HCT116 (cell line): ENCODE data around the gene AWAT1. TPM values are rescaled to one million over a fixed set of nuclear protein-coding genes. Genes with fewer than 3 reads are reported as not detected.
A peak's percentile ranks its signal among the peaks of the same experiment; 100 is the strongest.

Experiments used
- ATAC-seq: fragments of 200-7000 bp; cut with Tn5 transposase; 2 replicates; pipeline ENCODE4 v1.9.1; 2020; ENCODE audit warnings: mild to moderate bottlenecking, moderate library complexity
- BruUV-seq: library from RNA; stranded (reverse); fragments of 400-500 nt; replicated peaks from 2 replicates; lab custom pipeline; 2021; lab: Mats Ljungman, UMichigan
- CTCF ChIA-PET: fragments of 300-600 bp; sonication (Branson Sonifier 250); formaldehyde crosslinking; loops from one replicate; lab custom pipeline; 2021; ENCODE audit warnings: antibody characterized with exemption; lab: Charles Lee
- POLR2A ChIA-PET: fragments of 300-600, 350-600 bp; sonication (Branson Sonifier 250); formaldehyde crosslinking; loops from one replicate; lab custom pipeline; 2021; ENCODE audit warnings: antibody characterized with exemption; lab: Charles Lee
- RAD21 ChIA-PET, 2 experiments: fragments of 300-600 bp; sonication (Branson Sonifier 250); formaldehyde crosslinking; loops; one replicate each; lab custom pipeline; 2023; ENCODE audit warnings: low total read pairs in 2 of 2; ENCODE audit not compliant: uncharacterized antibody in 2 of 2, unreplicated experiment in 2 of 2, low non-redundant PET in 1 of 2; lab: Charles Lee
- DNase-seq: peaks from one replicate; pipeline ENCODE4 v3.0.0-alpha.2; 2010; ENCODE audit warnings: low read depth, low spot score
- H2AFZ ChIP-seq: fragments of 200-600 bp; shearing (Covaris generic), sonication (generic); 2 replicates; pipeline ENCODE4 v1.6.1; 2017; ENCODE audit warnings: low read depth, mixed run types, mixed read lengths, antibody characterized with exemption, low read length; ENCODE audit not compliant: poor library complexity, severe bottlenecking
- H3K27ac ChIP-seq: 2 replicates; pipeline ENCODE4 v1.5.1; 2012; ENCODE audit warnings: low read depth, low read length
- H3K27me3 ChIP-seq: fragments of 200-600 bp; sonication (generic); 2 replicates; pipeline ENCODE4 v1.6.1; 2016; ENCODE audit warnings: mixed run types, low read length, mixed read lengths; ENCODE audit not compliant: insufficient read depth
- H3K36me3 ChIP-seq, 2 experiments: fragments of 200-500 bp in 1 of 2; fragments of 200-600 bp in 1 of 2; sonication (Bioruptor generic) in 1 of 2; sonication (generic) in 1 of 2; 2 replicates each; pipeline versions ENCODE4 v1.5.1 to v1.6.1; 2014 to 2016; ENCODE audit warnings: low read length in 2 of 2, inconsistent platforms in 1 of 2, mixed read lengths in 1 of 2, mixed run types in 1 of 2; ENCODE audit not compliant: insufficient read depth in 2 of 2, control insufficient read depth in 1 of 2
- H3K4me1 ChIP-seq, 2 experiments: fragments of 200-600 bp in 1 of 2; sonication (generic) in 1 of 2; 2 replicates each; pipeline versions ENCODE4 v1.5.1 to v1.6.1; 2012 to 2017; ENCODE audit warnings: low read length in 2 of 2, inconsistent platforms in 1 of 2, mild to moderate bottlenecking in 1 of 2, mixed read lengths in 1 of 2, mixed run types in 1 of 2, moderate library complexity in 1 of 2; ENCODE audit not compliant: insufficient read depth in 2 of 2, control insufficient read depth in 1 of 2
- H3K4me2 ChIP-seq: fragments of 200-600 bp; sonication (generic); 2 replicates; pipeline ENCODE4 v1.6.1; 2017; ENCODE audit warnings: mixed run types, low read length, mixed read lengths
- H3K4me3 ChIP-seq, 2 experiments: fragments of 200-600 bp in 1 of 2; sonication (generic) in 1 of 2; replicated peaks in 1 of 2; 2 replicates each; pipeline ENCODE4 v1.5.1; 2011 to 2016; ENCODE audit warnings: low read length in 2 of 2, control low read depth in 1 of 2, low read depth in 1 of 2, mild to moderate bottlenecking in 1 of 2, mixed read lengths in 1 of 2, mixed run types in 1 of 2
- H3K79me2 ChIP-seq: fragments of 200-600 bp; sonication (generic); 2 replicates; pipeline ENCODE4 v1.6.1; 2017; ENCODE audit warnings: mild to moderate bottlenecking, mixed run types, low read length, moderate library complexity, mixed read lengths; ENCODE audit not compliant: insufficient read depth
- H3K9ac ChIP-seq: fragments of 200-600 bp; sonication (generic); 2 replicates; pipeline ENCODE4 v1.6.1; 2016; ENCODE audit warnings: low read length, mixed read lengths
- H3K9me2 ChIP-seq: fragments of 200-600 bp; sonication (generic), shearing (Covaris generic); 2 replicates; pipeline ENCODE4 v1.6.1; 2017; ENCODE audit warnings: mixed run types, mild to moderate bottlenecking, moderate library complexity; ENCODE audit not compliant: insufficient read depth
- H3K9me3 ChIP-seq, 2 experiments: fragments of 200-500 bp in 1 of 2; fragments of 200-600 bp in 1 of 2; sonication (Bioruptor generic) in 1 of 2; sonication (generic) in 1 of 2; 2 replicates each; pipeline ENCODE4 v1.6.1; 2014 to 2017; ENCODE audit warnings: low read length in 2 of 2, mixed read lengths in 2 of 2, inconsistent platforms in 1 of 2, low read depth in 1 of 2, mild to moderate bottlenecking in 1 of 2, mixed run types in 1 of 2, moderate library complexity in 1 of 2; ENCODE audit not compliant: control insufficient read depth in 1 of 2, insufficient read depth in 1 of 2
- H4K20me1 ChIP-seq: fragments of 200-600 bp; sonication (generic), shearing (Covaris generic); 2 replicates; pipeline ENCODE4 v1.6.1; 2017; ENCODE audit warnings: mixed run types, mild to moderate bottlenecking, moderate library complexity; ENCODE audit not compliant: insufficient read depth
- CBX3 ChIP-seq: IDR thresholded peaks from 2 replicates; pipeline ENCODE4 v1.6.1; 2012; ENCODE audit warnings: low read depth
- CTCF ChIP-seq, 3 experiments: fragments of 200-600 bp in 1 of 3; sonication (generic) in 1 of 3; IDR thresholded peaks in 2 of 3; conservative IDR thresholded peaks in 1 of 3; 2 replicates each; pipeline ENCODE4 v1.5.1; 2012 to 2017; ENCODE audit warnings: low read depth in 2 of 3, low read length in 2 of 3, antibody characterized with exemption in 1 of 3, borderline replicate concordance in 1 of 3, control low read depth in 1 of 3, mild to moderate bottlenecking in 1 of 3, mixed read lengths in 1 of 3, mixed run types in 1 of 3, moderate library complexity in 1 of 3; ENCODE audit not compliant: insufficient read depth in 1 of 3
- EZH2phosphoT487 ChIP-seq: fragments of 200-600 bp; IDR thresholded peaks from 2 replicates; pipeline ENCODE4 v1.6.1; 2018; ENCODE audit warnings: antibody characterized with exemption, borderline replicate concordance
- JUND ChIP-seq: IDR thresholded peaks from 2 replicates; pipeline ENCODE4 v1.6.1; 2012
- MAX ChIP-seq: IDR thresholded peaks from 2 replicates; pipeline ENCODE4 v1.6.1; 2012
- POLR2AphosphoS5 ChIP-seq: IDR thresholded peaks from 2 replicates; pipeline ENCODE4 v1.6.1; 2011; ENCODE audit warnings: mild to moderate bottlenecking, low read depth, low read length, moderate library complexity
- RAD21 ChIP-seq: IDR thresholded peaks from 2 replicates; pipeline ENCODE4 v1.6.1; 2012; ENCODE audit warnings: low read depth, mild to moderate bottlenecking
- REST ChIP-seq: IDR thresholded peaks from 2 replicates; pipeline ENCODE4 v1.6.1; 2012; ENCODE audit warnings: low read depth
- SIN3A ChIP-seq: IDR thresholded peaks from 2 replicates; pipeline ENCODE4 v1.6.1; 2012; ENCODE audit warnings: low read depth
- SP1 ChIP-seq: IDR thresholded peaks from 2 replicates; pipeline ENCODE4 v1.6.1; 2012; ENCODE audit warnings: low read depth
- SRF ChIP-seq: IDR thresholded peaks from 2 replicates; pipeline ENCODE4 v1.6.1; 2012; ENCODE audit warnings: low read depth
- ZFX ChIP-seq: fragments of 450-650 bp; IDR thresholded peaks from 2 replicates; pipeline ENCODE4 v1.6.1; 2017
- ZNF274 ChIP-seq: fragments of 200-500 bp; sonication (Bioruptor generic); IDR thresholded peaks from 2 replicates; pipeline ENCODE4 v1.6.1; 2014; ENCODE audit warnings: mild to moderate bottlenecking, low read depth, low read length, inconsistent platforms
- intact Hi-C: fragments of 100-400 bp; cut with micrococcal nuclease; formaldehyde crosslinking; loops from 2 replicates; pipeline ENCODE4 v1.10.0; 2022
- total RNA-seq: library from RNA; stranded (reverse); gene quantifications from one replicate; pipeline ENCODE4 v1.2.1, GENCODE V29; 2021; ENCODE audit not compliant: unreplicated experiment

AWAT1 gene
- total RNA-seq, 1 experiment from 2014 or later, result not detected

GRCh38 chrX:70281951-70282350 is 47.5 kb downstream of the AWAT1 start, which contains the start of gene RAB41:
TSS of gene RAB41 (plus strand) at chrX:70282172. CDS start at chrX:70282218, 46 bp downstream.
- ChIA-PET RAD21 (no interaction called here), POLR2A (no interaction called here), CTCF (no interaction called here)
- ATAC-seq, result no peak
- no peaks in the 10 kb centered on the region for H3K9me3 ChIP-seq
- no TSS peak for BruUV-seq
- no peak within 1 kb of the TSS for H2AFZ ChIP-seq
- H3K4me3 ChIP-seq, result no peak within 1 kb of the TSS
- H3K9me2 ChIP-seq, result no peaks in the 10 kb centered on the region
- no peak within 1 kb of the TSS for H3K4me2 ChIP-seq
- H3K27me3 ChIP-seq, result no peaks in the 10 kb centered on the region
- H3K36me3 ChIP-seq, result peaks cover 0 to 3% of the 10 kb centered on the region in 2 experiments; a peak in 1 of 4 replicates
- H3K79me2 ChIP-seq, result no peaks in the 10 kb centered on the region
- no peak within 1 kb of the TSS for H3K27ac ChIP-seq
- no peaks in the 10 kb centered on the region for H3K4me1 ChIP-seq
- intact Hi-C loops, result no loop called here
- no peak within 1 kb of the TSS for H3K9ac ChIP-seq
- H4K20me1 ChIP-seq, result no peaks in the 10 kb centered on the region
- DNase-seq, result no peak
- no peak for TF ChIP-seq CBX3
- TF ChIP-seq SIN3A, result no peak
- no peak for TF ChIP-seq MAX
- no peak for TF ChIP-seq JUND

GRCh38 chrX:70289168-70289792 is 54.8 kb downstream of the AWAT1 start:
- peaks cover 9 to 12% of the 10 kb centered on the region in 2 experiments for H3K36me3 ChIP-seq
- no peak for TF ChIP-seq RAD21
- TF ChIP-seq SP1, result no peak
- no peak for TF ChIP-seq EZH2phosphoT487
- TF ChIP-seq CTCF (IDR thresholded peaks at IDR 0.05 in 2 of 3, conservative IDR thresholded peaks at IDR 0.05 in 1 of 3; ENCODE audit: borderline replicate concordance in 1 of 3, insufficient read depth in 1 of 3, low read depth in 2 of 3, low read length in 2 of 3), result no peak
- no peak for TF ChIP-seq REST
- TF ChIP-seq ZNF274, result no peak
- TF ChIP-seq SRF, result no peak
- no peak for TF ChIP-seq MAX
- TF ChIP-seq ZFX, result no peak
- no peak for TF ChIP-seq POLR2AphosphoS5

More at GRCh38 chrX:70289168-70289792, 54.8 kb downstream of the AWAT1 start:
- no peaks in the 10 kb centered on the region for H3K27me3 ChIP-seq
- BruUV-seq, result TSS peak; percentile 83
- H3K9me2 ChIP-seq, result no peaks in the 10 kb centered on the region
- peak overlapping the region; percentile 71 for H3K27ac ChIP-seq
- intact Hi-C loops, result no loop called here
- peak overlapping the region; percentile 84 for H3K9ac ChIP-seq
- ChIA-PET RAD21 (interaction anchor here in 1 of 2 experiments (0.6 to 0.8 kb wide), 2 partner anchors 156 to 265 kb away, joined by 3 to 4 read pairs; partner anchors contain the start of gene IGBP1), POLR2A (no interaction called here), CTCF (interaction anchor here (1.1 kb wide), 1 partner anchor 156 kb away, joined by 5 read pairs; the partner anchor contains the start of gene IGBP1)
- H3K4me1 ChIP-seq, result peaks cover 3 to 5% of the 10 kb centered on the region in 2 experiments; a peak in 1 of 4 replicates
- H2AFZ ChIP-seq, result no peak overlapping the region
- H3K4me3 ChIP-seq, result peak overlapping the region; percentile 75 to 77
- no peaks in the 10 kb centered on the region for H4K20me1 ChIP-seq
- DNase-seq (no peak), ATAC-seq (peak; percentile 12)
- peak overlapping the region; percentile 80 for H3K4me2 ChIP-seq
- H3K79me2 ChIP-seq, result peaks cover 48% of the 10 kb centered on the region
- no peaks in the 10 kb centered on the region for H3K9me3 ChIP-seq
